ENCODE measurements around the gene USP37. TPM values are rescaled to one million over a fixed set of nuclear protein-coding genes. Genes with fewer than 3 reads are reported as not detected.

Gene USP37
- total RNA-seq, 1 experiment from 2014 or later: 23.5 TPM

- no peak for ATAC-seq
- ChIA-PET RAD21 (ENCODE audit: low non-redundant PET in 1 of 2, low total read pairs in 2 of 2, uncharacterized antibody in 2 of 2, unreplicated experiment in 2 of 2) (no interaction called here), CTCF (no interaction called here), POLR2A (no interaction called here)
- H3K27me3 ChIP-seq (ENCODE audit: insufficient read depth, low read length): no peaks in the 10 kb centered on the region
- no peak overlapping the region for H3K4me3 ChIP-seq (replicated peaks in 1 of 2; ENCODE audit: low read depth in 1 of 2, low read length in 2 of 2)
- no peak overlapping the region for H2AFZ ChIP-seq (ENCODE audit: low read depth, low read length, poor library complexity, severe bottlenecking)
- no peak overlapping the region for H3K27ac ChIP-seq (ENCODE audit: low read depth, low read length)
- H3K79me2 ChIP-seq (ENCODE audit: insufficient read depth, low read length): no peaks in the 10 kb centered on the region
- H3K9me3 ChIP-seq (ENCODE audit: control insufficient read depth in 1 of 2, insufficient read depth in 1 of 2, low read depth in 1 of 2, low read length in 2 of 2): no peaks in the 10 kb centered on the region
- H3K9ac ChIP-seq (ENCODE audit: low read length): no peak overlapping the region
- no peaks in the 10 kb centered on the region for H4K20me1 ChIP-seq (ENCODE audit: insufficient read depth)
- intact Hi-C loops (cut with micrococcal nuclease): no loop called here
- H3K4me1 ChIP-seq (ENCODE audit: control insufficient read depth in 1 of 2, insufficient read depth in 2 of 2, low read length in 2 of 2): peaks cover 0 to 3% of the 10 kb centered on the region in 2 experiments; a peak in 1 of 4 replicates
- DNase-seq (ENCODE audit: low read depth, low spot score): no peak
- no TSS peak for BruUV-seq (replicated peaks)
- no peak overlapping the region for H3K4me2 ChIP-seq (ENCODE audit: low read length)
- TF ChIP-seq YY1 (IDR thresholded peaks at IDR 0.05; ENCODE audit: extremely low read depth, insufficient replicate concordance, low read depth, low read length): no peak
- TF ChIP-seq, protein P1, sequence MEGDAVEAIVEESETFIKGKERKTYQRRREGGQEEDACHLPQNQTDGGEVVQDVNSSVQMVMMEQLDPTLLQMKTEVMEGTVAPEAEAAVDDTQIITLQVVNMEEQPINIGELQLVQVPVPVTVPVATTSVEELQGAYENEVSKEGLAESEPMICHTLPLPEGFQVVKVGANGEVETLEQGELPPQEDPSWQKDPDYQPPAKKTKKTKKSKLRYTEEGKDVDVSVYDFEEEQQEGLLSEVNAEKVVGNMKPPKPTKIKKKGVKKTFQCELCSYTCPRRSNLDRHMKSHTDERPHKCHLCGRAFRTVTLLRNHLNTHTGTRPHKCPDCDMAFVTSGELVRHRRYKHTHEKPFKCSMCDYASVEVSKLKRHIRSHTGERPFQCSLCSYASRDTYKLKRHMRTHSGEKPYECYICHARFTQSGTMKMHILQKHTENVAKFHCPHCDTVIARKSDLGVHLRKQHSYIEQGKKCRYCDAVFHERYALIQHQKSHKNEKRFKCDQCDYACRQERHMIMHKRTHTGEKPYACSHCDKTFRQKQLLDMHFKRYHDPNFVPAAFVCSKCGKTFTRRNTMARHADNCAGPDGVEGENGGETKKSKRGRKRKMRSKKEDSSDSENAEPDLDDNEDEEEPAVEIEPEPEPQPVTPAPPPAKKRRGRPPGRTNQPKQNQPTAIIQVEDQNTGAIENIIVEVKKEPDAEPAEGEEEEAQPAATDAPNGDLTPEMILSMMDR (IDR thresholded peaks at IDR 0.05 in 2 of 3, conservative IDR thresholded peaks at IDR 0.05 in 1 of 3; ENCODE audit: borderline replicate concordance in 1 of 3, insufficient read depth in 1 of 3, low read depth in 2 of 3, low read length in 2 of 3): no peak
- no peak for TF ChIP-seq EZH2 (IDR thresholded peaks at IDR 0.05)
- no peak for TF ChIP-seq ATF3 (IDR thresholded peaks at IDR 0.05)
- no peaks in the 10 kb centered on the region for H3K36me3 ChIP-seq (ENCODE audit: control insufficient read depth in 1 of 2, insufficient read depth in 2 of 2, low read length in 2 of 2)
- H3K9me2 ChIP-seq (ENCODE audit: insufficient read depth): no peaks in the 10 kb centered on the region
These were observed 136.3 kb downstream of the USP37 start for GRCh38 chr2:218431878-218432277.

DNA sequence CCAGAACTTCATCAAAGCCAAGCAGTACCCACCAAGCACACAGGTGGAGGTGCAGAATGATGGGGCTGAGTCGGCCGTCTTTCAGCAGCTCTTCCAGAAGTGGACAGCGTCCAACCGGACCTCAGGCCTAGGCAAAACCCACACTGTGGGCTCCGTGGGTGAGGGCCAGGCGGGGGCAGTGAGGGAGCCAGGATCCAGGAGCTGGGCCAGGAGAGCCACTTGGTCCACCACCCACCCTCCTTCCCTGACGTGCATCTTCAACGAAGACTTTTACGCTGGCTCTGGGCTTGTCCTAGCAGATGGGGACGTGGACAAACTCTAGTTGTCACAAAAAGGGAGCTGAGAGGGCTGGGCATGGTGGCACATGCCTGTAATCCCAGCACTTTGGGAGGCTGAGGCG is 137.4 kb downstream of the USP37 start:
- TF ChIP-seq TCF7L2 (IDR thresholded peaks at IDR 0.05; ENCODE audit: borderline replicate concordance, extremely low read depth, insufficient read depth, insufficient read length) (no peak), ATF3 (IDR thresholded peaks at IDR 0.05) (no peak), CBX3 (IDR thresholded peaks at IDR 0.05; ENCODE audit: low read depth) (no peak), MAX (IDR thresholded peaks at IDR 0.05) (no peak), SIN3A (IDR thresholded peaks at IDR 0.05; ENCODE audit: low read depth) (no peak), EZH2 (IDR thresholded peaks at IDR 0.05) (no peak), POLR2A (IDR thresholded peaks at IDR 0.05; ENCODE audit: borderline replicate concordance, extremely low read depth, insufficient read depth, insufficient read length) (no peak), JUND (IDR thresholded peaks at IDR 0.05) (no peak), POLR2AphosphoS5 (IDR thresholded peaks at IDR 0.05; ENCODE audit: low read depth, low read length) (no peak), ZFX (IDR thresholded peaks at IDR 0.05) (no peak), RAD21 (IDR thresholded peaks at IDR 0.05; ENCODE audit: low read depth) (no peak)
- TF ChIP-seq, protein P2, sequence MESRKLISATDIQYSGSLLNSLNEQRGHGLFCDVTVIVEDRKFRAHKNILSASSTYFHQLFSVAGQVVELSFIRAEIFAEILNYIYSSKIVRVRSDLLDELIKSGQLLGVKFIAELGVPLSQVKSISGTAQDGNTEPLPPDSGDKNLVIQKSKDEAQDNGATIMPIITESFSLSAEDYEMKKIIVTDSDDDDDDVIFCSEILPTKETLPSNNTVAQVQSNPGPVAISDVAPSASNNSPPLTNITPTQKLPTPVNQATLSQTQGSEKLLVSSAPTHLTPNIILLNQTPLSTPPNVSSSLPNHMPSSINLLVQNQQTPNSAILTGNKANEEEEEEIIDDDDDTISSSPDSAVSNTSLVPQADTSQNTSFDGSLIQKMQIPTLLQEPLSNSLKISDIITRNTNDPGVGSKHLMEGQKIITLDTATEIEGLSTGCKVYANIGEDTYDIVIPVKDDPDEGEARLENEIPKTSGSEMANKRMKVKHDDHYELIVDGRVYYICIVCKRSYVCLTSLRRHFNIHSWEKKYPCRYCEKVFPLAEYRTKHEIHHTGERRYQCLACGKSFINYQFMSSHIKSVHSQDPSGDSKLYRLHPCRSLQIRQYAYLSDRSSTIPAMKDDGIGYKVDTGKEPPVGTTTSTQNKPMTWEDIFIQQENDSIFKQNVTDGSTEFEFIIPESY (IDR thresholded peaks at IDR 0.05; ENCODE audit: extremely low read depth, insufficient replicate concordance, low read length): no peak
- no peak for ATAC-seq
- Histone ChIP-seq H3K4me2 (ENCODE audit: low read length) (no peak overlapping the region), H3K9me2 (ENCODE audit: insufficient read depth) (no peaks in the 10 kb centered on the region), H2AFZ (ENCODE audit: low read depth, low read length, poor library complexity, severe bottlenecking) (no peak overlapping the region), H3K79me2 (ENCODE audit: insufficient read depth, low read length) (no peaks in the 10 kb centered on the region), H3K4me1 (ENCODE audit: control insufficient read depth in 1 of 2, insufficient read depth in 2 of 2, low read length in 2 of 2) (peaks cover 0 to 3% of the 10 kb centered on the region in 2 experiments; a peak in 1 of 4 replicates), H3K9me3 (ENCODE audit: control insufficient read depth in 1 of 2, insufficient read depth in 1 of 2, low read depth in 1 of 2, low read length in 2 of 2) (no peaks in the 10 kb centered on the region), H3K36me3 (ENCODE audit: control insufficient read depth in 1 of 2, insufficient read depth in 2 of 2, low read length in 2 of 2) (no peaks in the 10 kb centered on the region), H3K4me3 (replicated peaks in 1 of 2; ENCODE audit: low read depth in 1 of 2, low read length in 2 of 2) (no peak overlapping the region), H4K20me1 (ENCODE audit: insufficient read depth) (no peaks in the 10 kb centered on the region), H3K27ac (ENCODE audit: low read depth, low read length) (no peak overlapping the region), H3K9ac (ENCODE audit: low read length) (no peak overlapping the region), H3K27me3 (ENCODE audit: insufficient read depth, low read length) (no peaks in the 10 kb centered on the region)
- DNase-seq (ENCODE audit: low read depth, low spot score): no peak
- CTCF ChIA-PET: interaction anchor here (0.7 kb wide), 1 partner anchor 75 kb away, joined by 3 read pairs; no protein-coding TSS in a partner anchor
- POLR2A ChIA-PET: no interaction called here
- BruUV-seq (replicated peaks): no TSS peak
- intact Hi-C loops (cut with micrococcal nuclease): no loop called here
- RAD21 ChIA-PET (ENCODE audit: low non-redundant PET in 1 of 2, low total read pairs in 2 of 2, uncharacterized antibody in 2 of 2, unreplicated experiment in 2 of 2): no interaction called here

Data from HCT116 (cell line).